Panc1 (cell line): ENCODE measurements around the gene SLC29A2. TPM values are rescaled to one million over a fixed set of nuclear protein-coding genes. Genes with fewer than 3 reads are reported as not detected.

Source experiments
- ATAC-seq: fragments of 200-7000 bp; cut with Tn5 transposase; 2 replicates; pipeline ENCODE4 v1.9.1; 2020; ENCODE audit warnings: mild to moderate bottlenecking, moderate library complexity
- BruUV-seq: library from RNA; stranded (reverse); fragments of 400-500 nt; replicated peaks from 2 replicates; lab custom pipeline; 2021; lab: Mats Ljungman, UMichigan
- CTCF ChIA-PET: fragments of 300-600 bp; sonication (Branson Sonifier 250); formaldehyde crosslinking; loops from one replicate; lab custom pipeline; 2022; ENCODE audit warnings: antibody characterized with exemption; lab: Charles Lee
- POLR2A ChIA-PET: fragments of 300-600 bp; sonication (Branson Sonifier 250); formaldehyde crosslinking; loops from one replicate; lab custom pipeline; 2022; ENCODE audit warnings: antibody characterized with exemption; lab: Charles Lee
- DNase-seq: peaks from one replicate; pipeline ENCODE4 v3.0.0-alpha.2; 2010; ENCODE audit warnings: low read depth, low spot score
- H3K27ac ChIP-seq: 2 replicates; pipeline ENCODE4 v1.5.1; 2011; ENCODE audit warnings: mild to moderate bottlenecking, low read length, inconsistent platforms
- H3K27me3 ChIP-seq: fragments of 200-500 bp; sonication (Bioruptor generic); 2 replicates; pipeline ENCODE4 v1.6.0; 2014; ENCODE audit warnings: low read length, inconsistent platforms; ENCODE audit not compliant: control insufficient read depth, insufficient read depth
- H3K36me3 ChIP-seq: fragments of 200-500 bp; sonication (Bioruptor generic); 2 replicates; pipeline ENCODE4 v1.5.1; 2014; ENCODE audit warnings: inconsistent platforms, mild to moderate bottlenecking, low read length, moderate library complexity; ENCODE audit not compliant: control insufficient read depth, insufficient read depth
- H3K4me1 ChIP-seq: 2 replicates; pipeline ENCODE4 v1.5.1; 2011; ENCODE audit warnings: inconsistent platforms, mild to moderate bottlenecking, low read length, moderate library complexity; ENCODE audit not compliant: control insufficient read depth, insufficient read depth
- H3K4me3 ChIP-seq, 2 experiments: 2 replicates each; pipeline ENCODE4 v1.5.1; 2011 to 2012; ENCODE audit warnings: low read depth in 2 of 2, low read length in 2 of 2, mild to moderate bottlenecking in 2 of 2, inconsistent platforms in 1 of 2, moderate library complexity in 1 of 2
- H3K9me3 ChIP-seq: fragments of 200-500 bp; sonication (Bioruptor generic); 2 replicates; pipeline ENCODE4 v1.5.1; 2014; ENCODE audit warnings: low read depth, mild to moderate bottlenecking, inconsistent platforms, low read length, moderate library complexity; ENCODE audit not compliant: control insufficient read depth, insufficient read depth
- CTCF ChIP-seq: fragments of 450-650 bp; IDR thresholded peaks from 2 replicates; pipeline ENCODE4 v1.5.1; 2017; ENCODE audit warnings: mild to moderate bottlenecking
- POLR2AphosphoS5 ChIP-seq: IDR thresholded peaks from 2 replicates; pipeline ENCODE4 v1.6.1; 2012; ENCODE audit warnings: mild to moderate bottlenecking, low read depth, low read length, moderate library complexity
- REST ChIP-seq, 2 experiments: IDR thresholded peaks; 2 replicates each; pipeline ENCODE4 v1.6.1; 2011 to 2012; ENCODE audit warnings: low read depth in 2 of 2, control low read depth in 1 of 2, low read length in 1 of 2, mild to moderate bottlenecking in 1 of 2, moderate library complexity in 1 of 2; ENCODE audit not compliant: insufficient read depth in 1 of 2
- SIN3A ChIP-seq: IDR thresholded peaks from 2 replicates; pipeline ENCODE4 v1.6.1; 2012; ENCODE audit warnings: low read depth, mild to moderate bottlenecking, low read length, moderate library complexity, borderline replicate concordance; ENCODE audit not compliant: insufficient read depth
- TCF7L2 ChIP-seq: IDR thresholded peaks from 2 replicates; pipeline ENCODE4 v1.6.1; 2011; ENCODE audit warnings: mild to moderate bottlenecking, low read depth, low read length, inconsistent platforms
- in situ Hi-C: cut with HindIII; loops from 2 replicates; pipeline ENCODE4 v1.10.0; 2016; ENCODE audit warnings: low sequenced_read_pairs, low pct_unique_long_range_greater_than_20kb
- intact Hi-C: fragments of 100-400 bp; cut with micrococcal nuclease; formaldehyde crosslinking; loops from one replicate; pipeline ENCODE4 v1.10.0; 2022; ENCODE audit not compliant: unreplicated experiment
- total RNA-seq: library from RNA; stranded (reverse); gene quantifications from one replicate; pipeline ENCODE4 v1.2.1, GENCODE V29; 2021; ENCODE audit not compliant: unreplicated experiment

The SLC29A2 gene
- total RNA-seq, 1 experiment from 2014 or later, result 28.3 TPM

GRCh38 chr11:66411323-66411722 is 39.8 kb upstream of the SLC29A2 start:
- no peak overlapping the region for H3K27ac ChIP-seq
- no peaks in the 10 kb centered on the region for H3K9me3 ChIP-seq
- TF ChIP-seq CTCF (no peak), POLR2AphosphoS5 (no peak), REST (IDR thresholded peaks at IDR 0.05; ENCODE audit: insufficient read depth in 1 of 2, low read depth in 2 of 2, low read length in 1 of 2) (no peak), SIN3A (no peak), TCF7L2 (no peak)
- BruUV-seq, result no TSS peak
- in situ Hi-C loops, result no loop called here
- intact Hi-C loops, result no loop called here
- H3K27me3 ChIP-seq, result peaks cover 13% of the 10 kb centered on the region
- no peak for DNase-seq
- no peaks in the 10 kb centered on the region for H3K36me3 ChIP-seq
- no peak overlapping the region for H3K4me3 ChIP-seq
- POLR2A ChIA-PET, result no interaction called here
- ATAC-seq, result no peak
- no peaks in the 10 kb centered on the region for H3K4me1 ChIP-seq
- CTCF ChIA-PET, result interaction anchor here (0.7 to 2.4 kb wide), 2 partner anchors 10 to 28 kb away, joined by 3 to 11 read pairs; partner anchors contain the start of gene NPAS4

GRCh38 chr11:66410191-66410590 is 38.6 kb upstream of the SLC29A2 start:
- Histone ChIP-seq H3K36me3 (no peaks in the 10 kb centered on the region), H3K27me3 (peaks cover 21% of the 10 kb centered on the region), H3K9me3 (no peaks in the 10 kb centered on the region), H3K4me3 (no peak overlapping the region), H3K27ac (no peak overlapping the region), H3K4me1 (no peaks in the 10 kb centered on the region)
- in situ Hi-C loops, result no loop called here
- POLR2A ChIA-PET, result no interaction called here
- no peak for TF ChIP-seq REST (IDR thresholded peaks at IDR 0.05; ENCODE audit: insufficient read depth in 1 of 2, low read depth in 2 of 2, low read length in 1 of 2)
- no peak for TF ChIP-seq POLR2AphosphoS5
- TF ChIP-seq TCF7L2, result no peak
- TF ChIP-seq SIN3A, result no peak
- TF ChIP-seq CTCF, result no peak
- no peak for DNase-seq
- ATAC-seq, result no peak
- BruUV-seq, result no TSS peak
- intact Hi-C loops, result no loop called here
- CTCF ChIA-PET, result interaction anchor here (2.4 kb wide), 1 partner anchor 11 kb away, joined by 11 read pairs; the partner anchor contains the start of gene NPAS4
